GM10248 (cell line): ENCODE data around the gene LMNTD1.

Experiments
- CTCF ChIA-PET: fragments of 300-600 bp; sonication (Branson Sonifier 250); formaldehyde crosslinking; extraction: SDS; loops from one replicate; lab custom pipeline; 2021; ENCODE audit warnings: antibody characterized with exemption; lab: Yijun Ruan, JAX
- POLR2A ChIA-PET: fragments of 350-650 bp; sonication (Branson Sonifier 250); formaldehyde crosslinking; extraction: SDS; loops from one replicate; lab custom pipeline; 2020; ENCODE audit warnings: antibody characterized with exemption; lab: Yijun Ruan, JAX
- DNase-seq: peaks from one replicate; pipeline ENCODE4 v3.0.0; 2012; ENCODE audit errors: extremely low spot score
- CTCF ChIP-seq: IDR thresholded peaks from 2 replicates; pipeline ENCODE4 v1.5.1; 2012; ENCODE audit warnings: mild to moderate bottlenecking, low read depth; ENCODE audit errors: extremely low read depth, missing control alignments, control extremely low read depth

The LMNTD1 gene

GRCh38 chr12:25501549-25501948 is 51.5 kb downstream of the LMNTD1 start:
- no peak for DNase-seq
- ChIA-PET POLR2A (no interaction called here), CTCF (no interaction called here)
- TF ChIP-seq CTCF, result no peak

- TF ChIP-seq CTCF, result no peak
- no peak for DNase-seq
- ChIA-PET POLR2A (no interaction called here), CTCF (no interaction called here)
Observed at GRCh38 chr12:25500651-25501050, 52.4 kb downstream of the LMNTD1 start.

- no peak for TF ChIP-seq CTCF
- DNase-seq, result no peak
- POLR2A ChIA-PET, result no interaction called here
- CTCF ChIA-PET, result interaction anchor here (0.8 kb wide), 1 partner anchor 40 kb away, joined by 3 read pairs; no protein-coding TSS in a partner anchor
Observed at GRCh38 chr12:25497021-25497420, 56.1 kb downstream of the LMNTD1 start.

GRCh38 chr12:25496098-25496587 is 56.9 kb downstream of the LMNTD1 start:
- no peak for TF ChIP-seq CTCF
- DNase-seq, result no peak
- ChIA-PET CTCF (no interaction called here), POLR2A (no interaction called here)

GRCh38 chr12:25495331-25496097 is 57.6 kb downstream of the LMNTD1 start:
- DNase-seq, result no peak
- TF ChIP-seq CTCF, result no peak
- POLR2A ChIA-PET, result no interaction called here
- CTCF ChIA-PET, result no interaction called here

- CTCF ChIA-PET, result no interaction called here
- no peak for DNase-seq
- POLR2A ChIA-PET, result no interaction called here
- no peak for TF ChIP-seq CTCF
Observed at GRCh38 chr12:25494926-25495325, 58.2 kb downstream of the LMNTD1 start.
